Measurements from ENCODE around the gene TMEM256. TPM values are rescaled to one million over a fixed set of nuclear protein-coding genes. Genes with fewer than 3 reads are reported as not detected.

TMEM256 gene
- total and polyA plus RNA-seq, 2 donors, result 109 to 152 TPM

DNA sequence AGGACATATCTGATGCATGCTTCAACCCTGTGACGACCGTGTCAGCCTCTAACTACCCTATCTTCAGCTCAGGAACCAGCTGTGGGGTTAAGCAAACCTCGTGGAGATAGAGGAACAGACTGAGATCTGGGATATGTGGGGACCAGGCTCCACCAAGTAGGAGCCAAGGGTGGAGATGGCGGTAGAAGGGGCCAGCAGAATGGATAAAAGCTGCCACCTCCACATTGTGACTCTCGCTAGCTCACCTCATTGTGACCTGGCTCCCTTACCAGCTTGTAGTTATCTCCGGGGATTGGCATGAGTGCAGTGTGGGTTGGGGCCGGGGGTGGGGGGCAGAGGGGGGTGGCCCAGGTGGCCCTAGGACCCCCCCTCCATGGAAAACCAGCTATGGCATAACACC is 21.4 kb upstream of the TMEM256 start, which contains the start of gene SPEM2:
Gene SPEM2 (plus strand): TSS at position 301 of the 400 bp plus-strand sequence. CDS start 73 bp downstream, at position 374.
- Histone ChIP-seq H3K27me3 (ENCODE audit: control insufficient read depth in 2 of 2, insufficient read depth in 1 of 2, low read length in 1 of 2) (peaks cover 0 to 6% of the 10 kb centered on the region in 2 donors), H3K27ac (ENCODE audit: low read depth in 1 of 2, low read length in 1 of 2) (no peak within 1 kb of the TSS), H3K36me3 (ENCODE audit: control insufficient read depth in 2 of 2, insufficient read depth in 2 of 2, low read length in 1 of 2) (no peaks in the 10 kb centered on the region), H3K4me1 (ENCODE audit: control insufficient read depth in 2 of 2, insufficient read depth in 2 of 2, low read length in 2 of 2) (no peaks in the 10 kb centered on the region), H3K9me3 (ENCODE audit: control insufficient read depth in 2 of 2, insufficient read depth in 1 of 2, low read length in 1 of 2) (no peaks in the 10 kb centered on the region), H3K4me3 (ENCODE audit: low read length in 2 of 2) (no peak within 1 kb of the TSS)
- no peak for DNase-seq (ENCODE audit: low read depth in 6 of 9, low spot score in 9 of 9)
- WGBS, result 88% methylated on average over 7 of the region's 7 CpGs

DNA sequence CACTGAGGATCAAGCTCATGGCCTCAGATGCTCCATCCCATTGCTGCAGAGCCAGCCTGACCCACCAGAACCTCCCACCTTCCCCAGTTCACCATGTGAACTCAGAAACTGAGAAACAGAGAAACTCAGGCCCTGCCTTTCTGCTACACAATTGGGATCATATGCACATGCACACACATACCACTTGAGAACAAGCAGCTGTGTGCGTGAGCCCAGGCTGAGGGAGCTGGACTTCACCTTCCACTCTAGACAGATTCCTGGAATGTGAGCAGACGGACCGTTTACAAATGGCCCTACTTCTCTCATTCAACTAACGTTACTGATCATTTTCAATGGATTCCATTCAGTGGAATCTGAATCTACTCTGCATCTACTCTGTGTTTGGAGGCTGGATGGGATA is 19.8 kb upstream of the TMEM256 start:
- Histone ChIP-seq H3K27me3 (ENCODE audit: control insufficient read depth in 2 of 2, insufficient read depth in 1 of 2, low read length in 1 of 2) (peaks cover 0 to 3% of the 10 kb centered on the region in 2 donors), H3K4me3 (ENCODE audit: low read length in 2 of 2) (no peak overlapping the region), H3K4me1 (ENCODE audit: control insufficient read depth in 2 of 2, insufficient read depth in 2 of 2, low read length in 2 of 2) (no peaks in the 10 kb centered on the region), H3K9me3 (ENCODE audit: control insufficient read depth in 2 of 2, insufficient read depth in 1 of 2, low read length in 1 of 2) (no peaks in the 10 kb centered on the region), H3K27ac (ENCODE audit: low read depth in 1 of 2, low read length in 1 of 2) (no peak overlapping the region), H3K36me3 (ENCODE audit: control insufficient read depth in 2 of 2, insufficient read depth in 2 of 2, low read length in 1 of 2) (no peaks in the 10 kb centered on the region)
- no peak for DNase-seq (ENCODE audit: low read depth in 6 of 9, low spot score in 9 of 9)
- 92% methylated on average over 4 of the region's 4 CpGs for WGBS

DNA sequence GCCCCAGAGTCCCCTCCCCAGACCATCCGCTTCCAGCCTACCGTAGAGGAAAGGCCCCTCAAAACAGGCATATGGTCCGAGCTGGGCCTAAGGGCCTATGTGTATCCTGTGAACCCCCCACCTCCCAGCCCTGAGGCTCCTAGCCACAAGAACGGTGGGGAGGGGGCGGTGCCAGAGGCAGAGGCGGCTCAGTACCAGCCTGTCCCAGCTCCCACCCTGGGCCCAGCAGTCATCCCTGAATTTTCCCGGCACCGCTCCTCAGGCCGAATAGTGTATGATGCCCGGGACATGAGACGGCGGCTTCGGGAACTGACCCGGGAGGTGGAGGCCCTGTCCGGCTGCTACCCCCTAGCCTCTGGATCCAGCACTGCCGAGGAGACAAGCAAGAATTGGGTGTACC is 17.3 kb upstream of the TMEM256 start:
- H3K4me3 ChIP-seq (ENCODE audit: low read length in 2 of 2), result no peak overlapping the region
- no peaks in the 10 kb centered on the region for H3K36me3 ChIP-seq (ENCODE audit: control insufficient read depth in 2 of 2, insufficient read depth in 2 of 2, low read length in 1 of 2)
- no peak for DNase-seq (ENCODE audit: low read depth in 6 of 9, low spot score in 9 of 9)
- whole genome bisulfite sequencing, result 97% methylated on average over 16 of the region's 16 CpGs
- no peaks in the 10 kb centered on the region for H3K9me3 ChIP-seq (ENCODE audit: control insufficient read depth in 2 of 2, insufficient read depth in 1 of 2, low read length in 1 of 2)
- H3K27ac ChIP-seq (ENCODE audit: low read depth in 1 of 2, low read length in 1 of 2), result no peak overlapping the region
- H3K4me1 ChIP-seq (ENCODE audit: control insufficient read depth in 2 of 2, insufficient read depth in 2 of 2, low read length in 2 of 2), result no peaks in the 10 kb centered on the region
- peaks cover 0 to 3% of the 10 kb centered on the region in 2 donors for H3K27me3 ChIP-seq (ENCODE audit: control insufficient read depth in 2 of 2, insufficient read depth in 1 of 2, low read length in 1 of 2)

DNA sequence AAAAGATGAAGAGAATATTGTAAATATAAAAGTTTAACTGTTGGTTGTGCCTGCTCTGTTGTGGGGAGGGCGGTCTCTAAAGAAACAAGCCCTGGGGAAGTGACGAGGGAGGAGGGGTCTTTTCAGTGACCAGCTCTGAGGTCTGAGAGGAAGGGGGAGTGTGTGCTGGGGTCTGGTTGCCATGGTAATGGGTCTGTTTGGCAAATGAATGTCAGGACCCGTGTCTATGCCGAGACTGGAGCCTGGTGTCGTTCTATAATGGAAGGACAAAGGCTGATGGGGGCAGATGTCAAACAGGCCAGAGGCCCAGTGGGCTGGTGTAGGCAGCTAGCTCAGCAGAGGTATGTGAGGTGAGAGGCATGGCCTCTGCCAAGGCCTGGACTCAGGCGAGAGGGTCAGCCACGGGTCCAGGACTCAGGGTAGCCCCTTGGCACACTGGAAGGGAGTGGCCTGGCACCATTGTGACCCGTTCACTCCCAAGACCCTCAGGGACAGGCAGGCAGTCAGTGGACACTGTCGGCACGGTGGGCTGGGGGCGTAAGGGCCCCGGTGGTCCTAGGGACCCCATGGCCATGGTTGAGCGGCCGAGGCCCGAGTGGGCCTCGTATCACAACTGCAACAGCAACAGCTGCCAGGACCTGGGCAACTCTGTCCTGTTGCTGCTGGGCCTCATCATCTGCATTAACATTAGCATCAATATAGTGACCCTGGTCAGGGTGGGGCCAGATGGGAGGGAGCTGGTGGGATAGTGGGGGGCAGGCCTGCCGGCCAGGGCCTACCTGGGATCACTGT is 16.1 kb upstream of the TMEM256 start, which contains the start of gene SPEM1:
Gene SPEM1 (plus strand): TSS at position 506 of the 792 bp plus-strand sequence. CDS start 61 bp downstream, at position 567.
- Histone ChIP-seq H3K4me3 (ENCODE audit: low read length in 2 of 2) (no peak within 1 kb of the TSS), H3K27ac (ENCODE audit: low read depth in 1 of 2, low read length in 1 of 2) (no peak within 1 kb of the TSS), H3K27me3 (ENCODE audit: control insufficient read depth in 2 of 2, insufficient read depth in 1 of 2, low read length in 1 of 2) (peaks cover 0 to 4% of the 10 kb centered on the region in 2 donors), H3K36me3 (ENCODE audit: control insufficient read depth in 2 of 2, insufficient read depth in 2 of 2, low read length in 1 of 2) (no peaks in the 10 kb centered on the region), H3K9me3 (ENCODE audit: control insufficient read depth in 2 of 2, insufficient read depth in 1 of 2, low read length in 1 of 2) (peaks cover 0 to 1% of the 10 kb centered on the region in 2 donors), H3K4me1 (ENCODE audit: control insufficient read depth in 2 of 2, insufficient read depth in 2 of 2, low read length in 2 of 2) (no peaks in the 10 kb centered on the region)
- WGBS, result 95% methylated on average over 17 of the region's 17 CpGs
- no peak for DNase-seq (ENCODE audit: low read depth in 6 of 9, low spot score in 9 of 9)

DNA sequence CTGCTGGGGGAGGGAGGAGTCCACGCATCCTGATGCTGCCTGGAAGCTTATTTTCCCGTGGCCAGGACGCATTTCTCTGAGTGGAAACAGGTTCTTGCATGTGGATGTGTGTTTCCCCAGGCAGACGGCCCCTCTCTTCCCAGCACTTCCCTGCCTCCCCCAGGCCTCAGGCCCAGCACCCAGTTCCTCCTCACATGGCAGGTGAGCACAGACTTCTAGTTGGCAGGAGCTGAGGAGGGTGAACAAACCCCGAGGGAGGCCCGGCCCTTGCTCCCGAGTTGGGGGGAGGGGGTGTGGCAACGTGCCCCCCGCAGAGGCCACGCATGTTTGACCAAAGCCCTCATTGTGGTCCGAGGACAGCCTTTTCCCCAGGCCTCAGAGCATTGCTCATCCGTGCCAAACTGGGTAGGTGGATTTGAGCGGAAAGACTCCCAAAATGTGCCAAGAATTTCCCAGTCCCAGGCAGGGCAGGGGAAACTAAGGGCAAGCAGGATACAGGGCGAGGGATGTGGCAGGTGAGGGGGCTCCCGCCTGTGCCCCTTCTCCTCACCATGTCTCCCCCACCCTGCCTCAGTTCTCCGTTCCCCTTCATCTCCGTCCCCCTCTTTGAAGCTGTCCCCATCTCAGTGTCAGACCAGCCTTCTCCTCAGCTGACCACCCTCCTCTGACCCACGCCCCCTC is 14.7 kb upstream of the TMEM256 start:
- H3K4me3 ChIP-seq (ENCODE audit: low read length in 2 of 2), result no peak overlapping the region
- no peak overlapping the region for H3K27ac ChIP-seq (ENCODE audit: low read depth in 1 of 2, low read length in 1 of 2)
- H3K9me3 ChIP-seq (ENCODE audit: control insufficient read depth in 2 of 2, insufficient read depth in 1 of 2, low read length in 1 of 2), result peaks cover 0 to 1% of the 10 kb centered on the region in 2 donors
- peaks cover 0 to 4% of the 10 kb centered on the region in 2 donors for H3K27me3 ChIP-seq (ENCODE audit: control insufficient read depth in 2 of 2, insufficient read depth in 1 of 2, low read length in 1 of 2)
- no peaks in the 10 kb centered on the region for H3K36me3 ChIP-seq (ENCODE audit: control insufficient read depth in 2 of 2, insufficient read depth in 2 of 2, low read length in 1 of 2)
- no peak for DNase-seq (ENCODE audit: low read depth in 6 of 9, low spot score in 9 of 9)
- no peaks in the 10 kb centered on the region for H3K4me1 ChIP-seq (ENCODE audit: control insufficient read depth in 2 of 2, insufficient read depth in 2 of 2, low read length in 2 of 2)
- 86% methylated on average over 18 of the region's 18 CpGs for WGBS

DNA sequence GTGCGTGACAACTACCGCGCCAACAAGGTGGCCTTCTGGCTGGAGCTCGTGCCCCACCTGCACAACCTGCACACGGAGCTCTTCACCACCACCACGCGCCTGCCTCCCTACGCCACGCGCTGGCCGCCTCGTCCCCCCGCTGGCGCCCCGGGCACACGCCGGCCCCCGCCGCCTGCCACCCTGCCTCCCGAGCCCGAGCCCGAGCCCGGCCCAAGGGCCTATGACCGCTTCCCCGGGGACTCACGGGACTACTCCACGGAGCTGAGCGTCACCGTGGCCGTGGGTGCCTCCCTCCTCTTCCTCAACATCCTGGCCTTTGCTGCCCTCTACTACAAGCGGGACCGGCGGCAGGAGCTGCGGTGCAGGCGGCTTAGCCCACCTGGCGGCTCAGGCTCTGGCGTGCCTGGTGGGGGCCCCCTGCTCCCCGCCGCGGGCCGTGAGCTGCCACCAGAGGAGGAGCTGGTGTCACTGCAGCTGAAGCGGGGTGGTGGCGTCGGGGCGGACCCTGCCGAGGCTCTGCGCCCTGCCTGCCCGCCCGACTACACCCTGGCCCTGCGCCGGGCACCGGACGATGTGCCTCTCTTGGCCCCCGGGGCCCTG is 13.3 kb upstream of the TMEM256 start:
- no peaks in the 10 kb centered on the region for H3K36me3 ChIP-seq (ENCODE audit: control insufficient read depth in 2 of 2, insufficient read depth in 2 of 2, low read length in 1 of 2)
- no peaks in the 10 kb centered on the region for H3K4me1 ChIP-seq (ENCODE audit: control insufficient read depth in 2 of 2, insufficient read depth in 2 of 2, low read length in 2 of 2)
- H3K9me3 ChIP-seq (ENCODE audit: control insufficient read depth in 2 of 2, insufficient read depth in 1 of 2, low read length in 1 of 2), result peaks cover 0 to 1% of the 10 kb centered on the region in 2 donors
- WGBS, result 98% methylated on average over 54 of the region's 54 CpGs
- no peak overlapping the region for H3K4me3 ChIP-seq (ENCODE audit: low read length in 2 of 2)
- DNase-seq (ENCODE audit: low read depth in 6 of 9, low spot score in 9 of 9), result no peak
- no peak overlapping the region for H3K27ac ChIP-seq (ENCODE audit: low read depth in 1 of 2, low read length in 1 of 2)
- peaks cover 0 to 5% of the 10 kb centered on the region in 2 donors for H3K27me3 ChIP-seq (ENCODE audit: control insufficient read depth in 2 of 2, insufficient read depth in 1 of 2, low read length in 1 of 2)

DNA sequence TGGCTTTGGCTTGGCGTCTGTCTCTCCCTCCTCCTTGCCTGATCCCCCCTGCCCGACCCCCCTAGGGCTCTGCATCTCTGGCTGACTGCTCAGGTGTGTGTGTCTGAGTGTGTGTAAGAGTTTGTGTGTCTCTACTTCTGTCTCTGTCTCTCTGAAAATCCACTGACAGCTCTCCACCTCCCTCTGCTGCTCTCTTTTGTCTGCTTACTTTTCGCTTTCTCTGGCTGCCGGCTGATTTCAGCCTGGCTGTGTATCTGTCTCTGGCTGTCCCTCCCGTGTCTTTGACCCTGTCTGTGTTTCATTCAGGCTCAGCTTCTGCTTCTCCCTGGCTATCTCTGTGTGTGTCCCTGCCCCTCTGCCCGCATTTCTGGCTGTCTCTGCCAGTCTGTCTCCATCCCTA is 12.4 kb upstream of the TMEM256 start:
- no peak overlapping the region for H3K4me3 ChIP-seq (ENCODE audit: low read length in 2 of 2)
- no peak overlapping the region for H3K27ac ChIP-seq (ENCODE audit: low read depth in 1 of 2, low read length in 1 of 2)
- H3K4me1 ChIP-seq (ENCODE audit: control insufficient read depth in 2 of 2, insufficient read depth in 2 of 2, low read length in 2 of 2), result no peaks in the 10 kb centered on the region
- H3K27me3 ChIP-seq (ENCODE audit: control insufficient read depth in 2 of 2, insufficient read depth in 1 of 2, low read length in 1 of 2), result peaks cover 0 to 6% of the 10 kb centered on the region in 2 donors
- H3K9me3 ChIP-seq (ENCODE audit: control insufficient read depth in 2 of 2, insufficient read depth in 1 of 2, low read length in 1 of 2), result peaks cover 0 to 1% of the 10 kb centered on the region in 2 donors
- DNase-seq (ENCODE audit: low read depth in 6 of 9, low spot score in 9 of 9), result no peak
- 96% methylated on average over 6 of the region's 6 CpGs for WGBS
- H3K36me3 ChIP-seq (ENCODE audit: control insufficient read depth in 2 of 2, insufficient read depth in 2 of 2, low read length in 1 of 2), result no peaks in the 10 kb centered on the region

DNA sequence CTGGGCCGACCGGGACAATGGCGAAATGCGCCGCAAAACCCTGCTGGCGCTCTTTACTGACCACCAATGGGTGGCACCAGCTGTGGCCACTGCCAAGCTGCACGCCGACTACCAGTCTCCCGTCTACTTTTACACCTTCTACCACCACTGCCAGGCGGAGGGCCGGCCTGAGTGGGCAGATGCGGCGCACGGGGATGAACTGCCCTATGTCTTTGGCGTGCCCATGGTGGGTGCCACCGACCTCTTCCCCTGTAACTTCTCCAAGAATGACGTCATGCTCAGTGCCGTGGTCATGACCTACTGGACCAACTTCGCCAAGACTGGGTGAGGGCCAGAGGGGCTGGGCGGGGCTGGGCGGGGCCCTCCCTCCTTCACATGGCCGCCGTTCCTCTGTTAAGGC is 11.9 kb upstream of the TMEM256 start:
- no peak overlapping the region for H3K4me3 ChIP-seq (ENCODE audit: low read length in 2 of 2)
- peaks cover 0 to 12% of the 10 kb centered on the region in 2 donors for H3K27me3 ChIP-seq (ENCODE audit: control insufficient read depth in 2 of 2, insufficient read depth in 1 of 2, low read length in 1 of 2)
- 98% methylated on average over 23 of the region's 23 CpGs for WGBS
- no peak for DNase-seq (ENCODE audit: low read depth in 6 of 9, low spot score in 9 of 9)
- H3K4me1 ChIP-seq (ENCODE audit: control insufficient read depth in 2 of 2, insufficient read depth in 2 of 2, low read length in 2 of 2), result no peaks in the 10 kb centered on the region
- no peak overlapping the region for H3K27ac ChIP-seq (ENCODE audit: low read depth in 1 of 2, low read length in 1 of 2)
- H3K9me3 ChIP-seq (ENCODE audit: control insufficient read depth in 2 of 2, insufficient read depth in 1 of 2, low read length in 1 of 2), result peaks cover 0 to 1% of the 10 kb centered on the region in 2 donors
- no peaks in the 10 kb centered on the region for H3K36me3 ChIP-seq (ENCODE audit: control insufficient read depth in 2 of 2, insufficient read depth in 2 of 2, low read length in 1 of 2)

DNA sequence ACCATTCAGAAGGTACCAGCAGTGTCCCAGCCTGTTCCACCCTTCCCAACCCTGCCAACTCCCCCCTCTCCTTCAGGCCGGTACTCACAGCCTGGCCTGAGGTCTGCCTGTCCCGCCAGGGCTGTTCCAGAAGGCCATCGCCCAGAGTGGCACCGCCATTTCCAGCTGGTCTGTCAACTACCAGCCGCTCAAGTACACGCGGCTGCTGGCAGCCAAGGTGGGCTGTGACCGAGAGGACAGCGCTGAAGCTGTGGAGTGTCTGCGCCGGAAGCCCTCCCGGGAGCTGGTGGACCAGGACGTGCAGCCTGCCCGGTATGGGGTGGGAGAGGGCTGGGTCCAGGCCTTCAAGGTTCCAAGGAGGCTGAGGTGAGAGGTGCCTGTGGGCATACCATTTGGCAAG is 10.9 kb upstream of the TMEM256 start:
- no peak for DNase-seq (ENCODE audit: low read depth in 6 of 9, low spot score in 9 of 9)
- Histone ChIP-seq H3K27ac (ENCODE audit: low read depth in 1 of 2, low read length in 1 of 2) (no peak overlapping the region), H3K9me3 (ENCODE audit: control insufficient read depth in 2 of 2, insufficient read depth in 1 of 2, low read length in 1 of 2) (peaks cover 0 to 1% of the 10 kb centered on the region in 2 donors), H3K4me3 (ENCODE audit: low read length in 2 of 2) (no peak overlapping the region), H3K27me3 (ENCODE audit: control insufficient read depth in 2 of 2, insufficient read depth in 1 of 2, low read length in 1 of 2) (peaks cover 0 to 21% of the 10 kb centered on the region in 2 donors), H3K4me1 (ENCODE audit: control insufficient read depth in 2 of 2, insufficient read depth in 2 of 2, low read length in 2 of 2) (no peaks in the 10 kb centered on the region), H3K36me3 (ENCODE audit: control insufficient read depth in 2 of 2, insufficient read depth in 2 of 2, low read length in 1 of 2) (no peaks in the 10 kb centered on the region)
- WGBS, result 90% methylated on average over 14 of the region's 14 CpGs
